Colonic mucosa (tissue), 4 donors: ENCODE data around the gene CFAP77. TPM values are rescaled to one million over a fixed set of nuclear protein-coding genes. Genes with fewer than 3 reads are reported as not detected.
A peak's percentile ranks its signal among the peaks of the same experiment; 100 is the strongest.

Experiments used
- DNase-seq: peaks from one replicate; pipeline ENCODE4 v3.0.0-alpha.2; 2020
- H3K27ac ChIP-seq: fragments of 200-600 bp; one replicate; pipeline ENCODE4 v1.8.0; 2021
- H3K27me3 ChIP-seq: fragments of 200-600 bp; one replicate; pipeline ENCODE4 v1.8.0; 2021
- H3K36me3 ChIP-seq: fragments of 200-600 bp; one replicate; pipeline ENCODE4 v1.8.0; 2021
- H3K4me1 ChIP-seq: fragments of 200-600 bp; one replicate; pipeline ENCODE4 v1.8.0; 2021; ENCODE audit warnings: mild to moderate bottlenecking
- H3K4me3 ChIP-seq: fragments of 200-600 bp; one replicate; pipeline ENCODE4 v1.8.0; 2021
- H3K9ac ChIP-seq, 2 donors: one replicate each; pipeline ENCODE4 v1.7.0; 2013; ENCODE audit warnings: control low read depth in 2 of 2, low read depth in 2 of 2, low read length in 2 of 2
- H3K9me3 ChIP-seq: fragments of 200-600 bp; one replicate; pipeline ENCODE4 v1.8.0; 2021
- intact Hi-C: fragments of 100-400 bp; cut with DNase I; formaldehyde crosslinking; loops from one replicate; pipeline ENCODE4 v1.14.1; 2022
- total RNA-seq, 2 donors: library from RNA; stranded (reverse); fragmentation: NEBNext Ultra II Directional in 1 of 2; extraction: Animal tissue kit (Norgen Biotek cat#: 25700) in 1 of 2; gene quantifications; one replicate each; pipeline ENCODE4 v1.2.1, GENCODE V29; 2021
- TF ChIP-seq, protein P1 (sequence below): fragments of 200-600 bp; IDR thresholded peaks from one replicate; pipeline ENCODE4 v1.8.0; 2022; ENCODE audit warnings: antibody characterized with exemption, mild to moderate bottlenecking
- donor health status: healthy.
- donor health status: DM: no; HTN: no; CAD: no.
- donor health status: DM: no; HTN: no; CAD: no.

Gene CFAP77
- total RNA-seq, 2 donors from 2014 or later: not detected

DNA sequence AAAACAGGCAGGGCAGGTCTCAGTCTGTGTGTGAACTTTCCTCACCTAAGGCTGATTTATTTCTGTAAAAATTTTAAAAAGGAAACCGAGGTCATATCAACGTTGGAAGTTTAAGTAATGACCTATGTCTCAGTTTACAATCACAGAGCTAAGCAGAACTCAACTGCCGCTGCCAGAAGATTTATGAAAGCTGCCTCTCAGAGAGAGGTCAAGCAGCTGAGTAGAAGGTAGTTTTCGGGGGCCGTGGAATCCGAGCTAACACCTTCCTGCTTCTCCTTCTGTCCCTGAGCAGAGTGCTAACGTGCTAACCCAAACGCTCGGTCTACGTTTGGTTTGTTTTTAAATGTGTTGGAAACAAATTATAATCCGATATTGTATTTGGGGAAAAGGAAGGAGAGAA is 14.5 kb upstream of the CFAP77 start:
- DNase-seq: no peak
- H3K9me3 ChIP-seq: no peaks in the 10 kb centered on the region
- no peak overlapping the region for H3K27ac ChIP-seq
- H3K36me3 ChIP-seq: peaks cover 14% of the 10 kb centered on the region
- H3K4me1 ChIP-seq: no peaks in the 10 kb centered on the region
- no peaks in the 10 kb centered on the region for H3K27me3 ChIP-seq
- TF ChIP-seq, protein P1, sequence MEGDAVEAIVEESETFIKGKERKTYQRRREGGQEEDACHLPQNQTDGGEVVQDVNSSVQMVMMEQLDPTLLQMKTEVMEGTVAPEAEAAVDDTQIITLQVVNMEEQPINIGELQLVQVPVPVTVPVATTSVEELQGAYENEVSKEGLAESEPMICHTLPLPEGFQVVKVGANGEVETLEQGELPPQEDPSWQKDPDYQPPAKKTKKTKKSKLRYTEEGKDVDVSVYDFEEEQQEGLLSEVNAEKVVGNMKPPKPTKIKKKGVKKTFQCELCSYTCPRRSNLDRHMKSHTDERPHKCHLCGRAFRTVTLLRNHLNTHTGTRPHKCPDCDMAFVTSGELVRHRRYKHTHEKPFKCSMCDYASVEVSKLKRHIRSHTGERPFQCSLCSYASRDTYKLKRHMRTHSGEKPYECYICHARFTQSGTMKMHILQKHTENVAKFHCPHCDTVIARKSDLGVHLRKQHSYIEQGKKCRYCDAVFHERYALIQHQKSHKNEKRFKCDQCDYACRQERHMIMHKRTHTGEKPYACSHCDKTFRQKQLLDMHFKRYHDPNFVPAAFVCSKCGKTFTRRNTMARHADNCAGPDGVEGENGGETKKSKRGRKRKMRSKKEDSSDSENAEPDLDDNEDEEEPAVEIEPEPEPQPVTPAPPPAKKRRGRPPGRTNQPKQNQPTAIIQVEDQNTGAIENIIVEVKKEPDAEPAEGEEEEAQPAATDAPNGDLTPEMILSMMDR: no peak
- H3K4me3 ChIP-seq: no peak overlapping the region
- H3K9ac ChIP-seq: no peak overlapping the region
- intact Hi-C loops: no loop called here

GRCh38 chr9:132401824-132402223 is 8.2 kb upstream of the CFAP77 start:
- Histone ChIP-seq H3K9me3 (no peaks in the 10 kb centered on the region), H3K27me3 (no peaks in the 10 kb centered on the region), H3K4me3 (no peak overlapping the region), H3K9ac (no peak overlapping the region), H3K27ac (no peak overlapping the region), H3K36me3 (no peaks in the 10 kb centered on the region), H3K4me1 (no peaks in the 10 kb centered on the region)
- TF ChIP-seq, protein P1: no peak
- intact Hi-C loops: no loop called here
- no peak for DNase-seq

DNA sequence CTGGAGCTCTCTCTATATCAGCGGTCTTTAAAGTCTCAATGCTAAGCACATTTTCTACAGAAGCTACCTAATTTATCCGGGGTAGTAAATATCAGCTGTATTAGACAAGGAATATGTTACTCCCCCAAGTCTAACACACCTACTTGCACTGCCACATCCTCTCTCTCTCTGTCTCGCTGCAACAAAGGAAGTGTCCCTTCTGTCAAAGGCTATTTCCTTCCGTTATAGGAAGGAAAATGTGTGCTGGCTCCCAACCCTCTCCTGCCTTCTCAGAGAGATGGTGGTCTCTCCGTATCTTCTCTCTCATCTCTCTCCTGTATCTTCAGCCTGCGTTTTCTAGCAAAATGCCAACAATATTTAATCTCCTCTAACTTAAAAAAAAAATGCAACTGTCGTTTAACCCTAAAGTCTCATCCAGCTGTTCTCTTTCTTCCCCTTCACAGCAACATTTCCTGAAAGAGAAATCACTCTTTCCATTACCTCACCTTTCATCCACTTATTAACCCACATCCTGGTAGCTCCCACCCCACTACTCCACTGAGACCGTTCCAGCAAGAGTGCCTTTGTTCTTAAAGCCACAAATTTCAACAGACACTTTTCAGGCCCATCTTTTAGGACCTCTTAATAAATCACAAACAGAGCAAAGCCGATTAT is 5.7 kb upstream of the CFAP77 start:
- TF ChIP-seq, protein P1: no peak
- Histone ChIP-seq H3K4me1 (peaks cover 3% of the 10 kb centered on the region), H3K27me3 (no peaks in the 10 kb centered on the region), H3K27ac (no peak overlapping the region), H3K4me3 (no peak overlapping the region), H3K9me3 (no peaks in the 10 kb centered on the region), H3K9ac (no peak overlapping the region), H3K36me3 (no peaks in the 10 kb centered on the region)
- no peak for DNase-seq
- intact Hi-C loops: no loop called here

DNA sequence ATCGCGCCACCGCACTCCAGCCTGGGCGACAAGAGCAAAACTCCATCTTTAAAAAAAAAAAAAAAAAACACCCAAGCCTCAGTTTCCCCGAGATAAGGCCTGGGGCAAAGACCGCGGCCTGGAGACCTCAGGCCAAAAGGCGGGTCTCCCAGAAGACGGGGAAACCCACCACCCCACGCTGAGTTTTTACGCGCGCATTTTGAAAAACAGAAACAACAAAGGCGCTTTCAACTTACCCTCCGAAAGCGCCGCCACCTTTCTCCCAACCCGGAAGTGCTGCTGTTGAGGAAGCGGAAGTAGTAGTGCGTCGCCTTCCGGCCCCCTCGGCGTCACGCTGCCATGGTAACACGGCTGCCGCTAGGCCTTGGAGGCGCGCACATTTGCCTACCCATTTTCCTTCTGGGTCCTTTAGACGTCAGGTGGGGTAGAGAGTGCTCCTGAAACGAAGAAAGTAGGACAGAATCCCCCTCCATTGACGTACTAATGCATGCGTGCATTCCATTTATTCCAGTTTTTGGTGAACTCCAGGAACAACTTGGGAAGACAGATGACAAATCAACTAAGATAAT is 3.4 kb upstream of the CFAP77 start, which contains the start of gene TTF1:
Gene TTF1, minus strand, starts transcription at position 287 of the 569 bp plus-strand sequence. CDS start 4,019 bp downstream, outside the sequence.
- Histone ChIP-seq H3K27me3 (peaks cover 16% of the 10 kb centered on the region), H3K9me3 (no peaks in the 10 kb centered on the region), H3K9ac (peak within 1 kb of the TSS in 1 of 2 donors; percentile 68), H3K4me1 (peaks cover 18% of the 10 kb centered on the region), H3K4me3 (peak within 1 kb of the TSS; percentile 89), H3K36me3 (no peaks in the 10 kb centered on the region), H3K27ac (peak within 1 kb of the TSS; percentile 22)
- peak; percentile 92 for DNase-seq
- TF ChIP-seq, protein P1: no peak
- intact Hi-C loops: no loop called here

DNA sequence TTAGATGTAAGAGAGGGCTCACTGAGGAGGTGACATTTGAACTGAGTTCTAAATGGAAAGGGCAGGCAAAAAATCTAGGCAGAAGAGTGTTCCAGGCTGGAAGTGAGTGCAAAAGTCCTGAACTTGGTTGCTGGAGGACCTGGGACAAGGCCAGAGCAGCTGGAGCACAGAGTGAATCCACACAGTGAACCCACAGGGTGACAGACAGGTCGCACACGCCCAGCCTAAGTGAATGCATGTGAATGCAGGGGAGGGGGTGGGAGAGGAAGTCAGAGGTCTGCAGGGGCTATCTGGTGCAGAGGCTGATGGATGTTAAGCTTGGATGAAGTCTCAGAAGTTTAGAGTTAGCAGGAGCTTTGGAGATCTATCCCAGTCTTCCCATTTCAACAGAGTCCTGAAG is 2.8 kb upstream of the CFAP77 start:
- H3K27me3 ChIP-seq: peaks cover 20% of the 10 kb centered on the region
- H3K4me3 ChIP-seq: peak overlapping the region; percentile 89
- H3K4me1 ChIP-seq: peaks cover 18% of the 10 kb centered on the region
- TF ChIP-seq, protein P1: no peak
- intact Hi-C loops: no loop called here
- peak overlapping the region in 1 of 2 donors; percentile 68 for H3K9ac ChIP-seq
- H3K36me3 ChIP-seq: no peaks in the 10 kb centered on the region
- H3K9me3 ChIP-seq: no peaks in the 10 kb centered on the region
- H3K27ac ChIP-seq: no peak overlapping the region
- DNase-seq: no peak
